Osteoblast (primary cell): ENCODE measurements around the gene TRERF1. TPM values are rescaled to one million over a fixed set of nuclear protein-coding genes. Genes with fewer than 3 reads are reported as not detected.

ENCODE experiments used
- DNase-seq: peaks from one replicate; pipeline ENCODE4 v3.0.0; 2011; ENCODE audit warnings: low spot score, mixed read lengths; ENCODE audit not compliant: insufficient read length; ENCODE audit errors: missing footprints
- H2AFZ ChIP-seq: 2 replicates; pipeline ENCODE4 v1.6.0; 2011; ENCODE audit warnings: mild to moderate bottlenecking, low read length
- H3K27ac ChIP-seq: 2 replicates; pipeline ENCODE4 v1.5.1; 2011; ENCODE audit warnings: mild to moderate bottlenecking, low read depth, low read length, moderate library complexity
- H3K27me3 ChIP-seq: 2 replicates; pipeline ENCODE4 v1.6.0; 2012; ENCODE audit warnings: mild to moderate bottlenecking, control low read depth, inconsistent platforms, low read length, moderate library complexity; ENCODE audit not compliant: insufficient read depth
- H3K36me3 ChIP-seq: 2 replicates; pipeline ENCODE4 v1.5.1; 2011; ENCODE audit warnings: mild to moderate bottlenecking, low read length, control low read depth, moderate library complexity; ENCODE audit not compliant: insufficient read depth
- H3K4me1 ChIP-seq: 2 replicates; pipeline ENCODE4 v1.5.1; 2011; ENCODE audit warnings: mild to moderate bottlenecking, low read length, control low read depth, moderate library complexity; ENCODE audit not compliant: insufficient read depth
- H3K4me2 ChIP-seq: 2 replicates; pipeline ENCODE4 v1.6.0; 2011; ENCODE audit warnings: mild to moderate bottlenecking, low read length; ENCODE audit not compliant: insufficient read depth
- H3K4me3 ChIP-seq: fragments of 200-600 bp; sonication (generic); 3 replicates; pipeline ENCODE4 v1.5.1; 2012; ENCODE audit warnings: mild to moderate bottlenecking, low read length, inconsistent platforms; ENCODE audit not compliant: insufficient read depth
- H3K79me2 ChIP-seq: 2 replicates; pipeline ENCODE4 v1.6.0; 2012; ENCODE audit warnings: mild to moderate bottlenecking, low read length, control low read depth, inconsistent platforms; ENCODE audit not compliant: insufficient read depth
- H3K9me3 ChIP-seq: 2 replicates; pipeline ENCODE4 v1.5.1; 2011; ENCODE audit warnings: low read depth, low read length, control low read depth
- H4K20me1 ChIP-seq: 2 replicates; pipeline ENCODE4 v1.6.0; 2012; ENCODE audit warnings: mild to moderate bottlenecking, low read length, control low read depth; ENCODE audit not compliant: insufficient read depth
- CTCF ChIP-seq: IDR thresholded peaks from 2 replicates; pipeline ENCODE4 v1.5.1; 2011; ENCODE audit warnings: mild to moderate bottlenecking, low read depth, low read length, moderate library complexity; ENCODE audit errors: extremely low read depth
- total RNA-seq: library from RNA; depleted of rRNA; stranded (reverse); fragments of >200 nt; gene quantifications from 2 replicates; pipeline ENCODE4 v1.2.3, GENCODE V29; 2012

TRERF1 gene
- total RNA-seq, 1 donor: 4.7 TPM

- Histone ChIP-seq H2AFZ (no peak overlapping the region), H3K4me3 (no peak overlapping the region), H3K4me2 (no peak overlapping the region), H3K27me3 (no peaks in the 10 kb centered on the region), H3K79me2 (peaks cover 77% of the 10 kb centered on the region), H3K27ac (no peak overlapping the region), H3K9me3 (no peaks in the 10 kb centered on the region), H3K36me3 (no peaks in the 10 kb centered on the region), H4K20me1 (peaks cover 17% of the 10 kb centered on the region), H3K4me1 (no peaks in the 10 kb centered on the region)
- no peak for TF ChIP-seq CTCF
- no peak for DNase-seq
Observed at GRCh38 chr6:42391441-42391840, 60.3 kb downstream of the TRERF1 start.

- no peaks in the 10 kb centered on the region for H3K9me3 ChIP-seq
- no peak for DNase-seq
- peak overlapping the region; percentile 66 for H2AFZ ChIP-seq
- H3K4me1 ChIP-seq: no peaks in the 10 kb centered on the region
- H3K4me3 ChIP-seq: no peak overlapping the region
- no peak overlapping the region for H3K27ac ChIP-seq
- peak overlapping the region; percentile 34 for H3K4me2 ChIP-seq
- TF ChIP-seq CTCF: no peak
- no peaks in the 10 kb centered on the region for H3K36me3 ChIP-seq
- H3K27me3 ChIP-seq: no peaks in the 10 kb centered on the region
- H3K79me2 ChIP-seq: peaks cover 72% of the 10 kb centered on the region
- peaks cover 17% of the 10 kb centered on the region for H4K20me1 ChIP-seq
Observed at GRCh38 chr6:42390228-42390934, 61.3 kb downstream of the TRERF1 start.

- H3K4me3 ChIP-seq: no peak overlapping the region
- peaks cover 67% of the 10 kb centered on the region for H3K79me2 ChIP-seq
- peaks cover 17% of the 10 kb centered on the region for H4K20me1 ChIP-seq
- no peaks in the 10 kb centered on the region for H3K9me3 ChIP-seq
- H3K4me1 ChIP-seq: no peaks in the 10 kb centered on the region
- no peak for TF ChIP-seq CTCF
- H3K27me3 ChIP-seq: no peaks in the 10 kb centered on the region
- H3K27ac ChIP-seq: no peak overlapping the region
- no peak overlapping the region for H3K4me2 ChIP-seq
- no peaks in the 10 kb centered on the region for H3K36me3 ChIP-seq
- H2AFZ ChIP-seq: no peak overlapping the region
- no peak for DNase-seq
Observed at GRCh38 chr6:42389736-42390135, 62.0 kb downstream of the TRERF1 start.

- Histone ChIP-seq H3K27me3 (no peaks in the 10 kb centered on the region), H3K4me2 (no peak overlapping the region), H3K9me3 (no peaks in the 10 kb centered on the region), H2AFZ (no peak overlapping the region), H3K79me2 (peaks cover 60% of the 10 kb centered on the region), H3K27ac (no peak overlapping the region), H3K4me1 (no peaks in the 10 kb centered on the region), H3K4me3 (no peak overlapping the region), H3K36me3 (no peaks in the 10 kb centered on the region), H4K20me1 (peaks cover 16% of the 10 kb centered on the region)
- TF ChIP-seq CTCF: no peak
- DNase-seq: no peak
Observed at GRCh38 chr6:42388046-42388445, 63.7 kb downstream of the TRERF1 start.
